GM18526 (cell line): ENCODE data around the gene CEP104.

ENCODE experiments used
- POLR2A ChIP-seq: IDR thresholded peaks from 3 replicates; pipeline ENCODE4 v1.6.1; 2011; ENCODE audit not compliant: insufficient read length; ENCODE audit errors: extremely low read depth

CEP104 gene

DNA sequence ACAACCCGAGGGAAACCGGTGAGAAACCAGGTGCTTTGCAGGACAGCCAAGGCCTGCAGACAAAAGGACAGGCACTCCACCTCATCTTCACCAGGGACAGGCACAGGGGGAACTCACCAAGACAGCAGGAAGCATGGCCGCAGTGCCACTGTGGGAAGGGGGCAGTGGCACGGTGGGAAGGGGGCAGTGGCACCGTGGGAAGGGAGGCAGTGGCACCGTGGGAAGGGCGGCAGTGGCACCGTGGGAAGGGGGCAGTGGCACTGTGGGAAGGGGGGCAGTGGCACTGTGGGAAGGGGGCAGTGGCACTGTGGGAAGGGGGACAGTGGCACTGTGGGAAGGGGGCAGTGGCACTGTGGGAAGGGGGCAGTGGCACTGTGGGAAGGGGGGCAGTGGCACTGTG is 32.4 kb downstream of the CEP104 start:
- no peak for TF ChIP-seq POLR2A

GRCh38 chr1:3822421-3822820 is 34.6 kb downstream of the CEP104 start:
- TF ChIP-seq POLR2A: no peak

GRCh38 chr1:3821908-3822307 is 35.1 kb downstream of the CEP104 start:
- TF ChIP-seq POLR2A: no peak

DNA sequence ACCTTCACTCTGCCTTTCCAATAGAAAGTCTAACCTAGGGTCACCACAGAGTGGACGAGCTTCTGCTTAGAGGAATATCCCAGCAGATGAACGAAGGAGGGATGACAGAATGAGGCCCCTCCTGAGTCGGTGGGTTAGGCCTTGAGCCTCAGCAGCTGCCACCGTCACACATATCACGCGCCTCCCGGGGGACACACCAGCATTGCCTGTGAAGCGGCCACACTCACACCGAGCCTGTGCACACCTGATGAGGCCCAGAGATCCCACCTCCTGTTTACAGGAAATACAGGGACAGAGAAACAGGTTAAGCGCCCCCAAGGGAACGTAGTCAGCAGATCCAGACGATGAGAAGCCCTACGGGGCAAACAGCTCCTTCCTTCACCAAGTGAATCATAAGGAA is 35.6 kb downstream of the CEP104 start:
- no peak for TF ChIP-seq POLR2A

DNA sequence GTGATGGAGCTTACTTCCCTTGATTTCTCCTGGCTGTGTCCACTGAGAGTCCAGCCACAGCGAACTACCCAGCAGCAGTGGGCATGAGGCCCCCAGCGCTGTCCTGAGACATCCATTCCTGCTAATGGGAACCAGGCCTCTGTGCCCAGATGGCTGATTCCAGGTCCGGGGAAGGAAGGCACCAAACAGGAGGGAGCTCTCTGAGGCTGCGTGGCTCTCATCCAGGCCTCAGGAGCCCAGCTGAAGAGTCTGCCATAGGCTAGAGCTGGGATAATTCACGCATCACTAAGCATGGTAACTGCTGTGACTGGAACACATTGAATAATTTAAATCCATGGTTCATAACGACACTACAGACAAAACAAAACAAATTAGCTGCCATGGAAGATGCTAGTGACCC is 36.0 kb downstream of the CEP104 start:
- no peak for TF ChIP-seq POLR2A

- no peak for TF ChIP-seq POLR2A
Observed at GRCh38 chr1:3820316-3820715, 36.7 kb downstream of the CEP104 start.

GRCh38 chr1:3819771-3820200 is 37.2 kb downstream of the CEP104 start:
- no peak for TF ChIP-seq POLR2A

- TF ChIP-seq POLR2A: no peak
Observed at GRCh38 chr1:3817821-3818597, 39.0 kb downstream of the CEP104 start.

- TF ChIP-seq POLR2A: no peak
Observed at GRCh38 chr1:3817138-3817740, 39.8 kb downstream of the CEP104 start.

DNA sequence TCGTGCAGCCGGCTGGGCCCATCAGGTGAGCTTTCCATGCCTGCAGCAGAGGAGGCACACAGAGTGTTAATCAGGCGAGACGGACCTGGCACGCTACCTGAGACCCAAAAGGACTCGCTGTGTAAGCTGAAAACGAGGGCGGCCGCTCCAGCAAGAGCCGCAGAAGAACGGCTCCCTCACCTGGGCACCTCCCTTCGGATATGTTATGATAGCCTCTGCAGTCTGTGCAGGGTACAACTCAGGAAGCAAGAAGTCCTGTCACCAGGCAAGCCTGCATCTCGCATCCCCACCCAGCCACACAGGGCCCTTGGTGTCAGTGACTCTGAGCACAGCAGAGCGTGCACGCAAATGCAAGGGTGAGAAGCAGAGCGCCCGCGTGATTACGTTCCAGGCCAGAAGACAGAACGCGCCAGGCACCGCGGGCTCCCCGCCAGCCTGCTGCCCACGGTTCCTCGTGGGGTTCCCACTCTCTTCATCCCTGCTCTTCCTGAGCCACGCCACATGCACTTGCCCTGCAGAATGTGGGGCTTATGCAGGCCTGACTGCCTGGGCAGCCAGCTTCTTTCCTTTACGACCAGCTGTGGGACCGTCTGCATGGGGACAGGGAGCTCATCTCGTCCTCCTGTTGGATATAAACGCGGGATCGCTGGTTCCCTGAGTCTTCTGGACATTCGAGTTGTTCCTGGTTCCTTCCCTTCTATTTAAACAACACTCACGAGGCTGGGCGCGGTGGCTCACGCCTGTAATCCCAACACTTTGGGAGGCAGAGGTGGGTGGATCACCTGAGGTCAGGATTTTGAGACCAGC is 40.5 kb downstream of the CEP104 start:
- TF ChIP-seq POLR2A: no peak

GRCh38 chr1:3814771-3815561 is 42.0 kb downstream of the CEP104 start:
- TF ChIP-seq POLR2A: no peak

- no peak for TF ChIP-seq POLR2A
Observed at GRCh38 chr1:3814065-3814464, 42.9 kb downstream of the CEP104 start.

GRCh38 chr1:3811595-3811911 is 45.5 kb downstream of the CEP104 start:
- TF ChIP-seq POLR2A: no peak

- TF ChIP-seq POLR2A: no peak
Observed at GRCh38 chr1:3809680-3810079, 47.3 kb downstream of the CEP104 start.

DNA sequence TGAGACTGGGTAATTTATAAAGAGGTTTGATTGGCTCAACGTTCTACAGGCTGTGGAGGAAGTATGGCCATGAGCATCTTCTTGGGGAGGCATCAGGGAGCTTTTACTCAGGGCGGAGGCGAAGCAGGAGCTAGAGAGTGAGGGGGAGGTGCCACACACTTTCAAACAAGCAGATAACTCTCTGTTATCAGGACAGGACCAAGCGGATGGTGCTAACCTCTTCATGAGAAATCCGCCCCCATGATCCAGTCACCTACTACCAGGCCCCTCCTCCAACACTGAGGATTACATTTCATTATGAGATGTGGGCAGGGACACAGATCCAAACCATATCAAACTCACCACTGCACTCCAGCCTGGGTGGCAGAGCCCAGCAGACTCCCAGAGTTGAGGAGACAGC is 49.2 kb downstream of the CEP104 start:
- no peak for TF ChIP-seq POLR2A
